ENCODE results near the gene NMUR2. TPM values are rescaled to one million over a fixed set of nuclear protein-coding genes. Genes with fewer than 3 reads are reported as not detected.
A peak's percentile ranks its signal among the peaks of the same experiment; 100 is the strongest.

NMUR2 gene, protein sequence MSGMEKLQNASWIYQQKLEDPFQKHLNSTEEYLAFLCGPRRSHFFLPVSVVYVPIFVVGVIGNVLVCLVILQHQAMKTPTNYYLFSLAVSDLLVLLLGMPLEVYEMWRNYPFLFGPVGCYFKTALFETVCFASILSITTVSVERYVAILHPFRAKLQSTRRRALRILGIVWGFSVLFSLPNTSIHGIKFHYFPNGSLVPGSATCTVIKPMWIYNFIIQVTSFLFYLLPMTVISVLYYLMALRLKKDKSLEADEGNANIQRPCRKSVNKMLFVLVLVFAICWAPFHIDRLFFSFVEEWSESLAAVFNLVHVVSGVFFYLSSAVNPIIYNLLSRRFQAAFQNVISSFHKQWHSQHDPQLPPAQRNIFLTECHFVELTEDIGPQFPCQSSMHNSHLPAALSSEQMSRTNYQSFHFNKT
- total RNA-seq (under 1 TPM in 1 of 2 donors, not detected in 1; 0.28 TPM), polyA plus RNA-seq (under 1 TPM; 0.01 to 0.49 TPM)
- long read RNA-seq, donor 1, partial matches to known transcripts = 0 of 1 reads
- long read RNA-seq, donor 1, other reads (novel, unspliced or antisense) = 0 of 1 reads
- long read RNA-seq, donor 2, partial matches to known transcripts = 0 of 1 reads
- long read RNA-seq, donor 2, other reads (novel, unspliced or antisense) = 0 of 1 reads
- long read RNA-seq, donor 3 = 0 reads
- long read RNA-seq, donor 4, partial matches to known transcripts = 0 of 1 reads
- long read RNA-seq, donor 4, other reads (novel, unspliced or antisense) = 0 of 1 reads
- long read RNA-seq, donor 5 = 0 reads

DNA sequence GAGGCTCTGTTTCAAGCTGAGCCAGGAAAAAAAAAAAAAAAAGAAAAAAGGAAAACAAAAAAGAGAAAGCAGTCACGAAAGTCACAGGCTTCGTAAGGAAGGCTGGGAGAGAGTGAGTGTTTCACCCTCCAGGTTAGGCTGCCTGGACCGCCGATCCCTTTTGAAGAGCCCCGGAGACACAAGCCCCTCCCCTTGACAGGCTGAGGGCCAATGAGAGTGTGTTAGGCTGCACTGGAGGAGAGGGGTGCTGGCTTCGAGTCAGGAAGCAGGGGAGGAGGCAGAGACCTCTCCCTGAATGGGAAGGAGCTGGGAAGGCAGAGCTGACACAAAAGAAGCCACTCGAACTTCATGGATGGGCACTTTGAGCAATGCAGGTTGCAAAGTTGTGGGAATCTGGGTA lies at the start of gene NMUR2:
TSS of gene NMUR2 (minus strand) at position 135 of the 400 bp plus-strand sequence. CDS start 166 bp downstream, outside the sequence.
- WGBS, 2 donors = 18 to 22% methylated on average over 7 of the region's 7 CpGs
- Histone ChIP-seq H3K9me3 (ENCODE audit: control insufficient read depth in 4 of 4, insufficient read depth in 3 of 4, low read length in 3 of 4) (no peaks in the 10 kb centered on the region), H3K9ac (ENCODE audit: insufficient read depth in 1 of 2, low read length in 2 of 2) (peak within 1 kb of the TSS in 1 of 2 donors; percentile 38), H3K4me1 (ENCODE audit: control insufficient read depth in 5 of 5, insufficient read depth in 5 of 5, low read length in 5 of 5) (peaks cover 0 to 15% (median 3%) of the 10 kb centered on the region in 5 donors), H3K27me3 (ENCODE audit: control insufficient read depth in 3 of 3, insufficient read depth in 3 of 3, low read length in 2 of 3) (no peaks in the 10 kb centered on the region), H3K27ac (ENCODE audit: low read depth in 1 of 2, low read length in 1 of 2) (no peak within 1 kb of the TSS), H3K4me3 (no peak within 1 kb of the TSS), H3K36me3 (ENCODE audit: control insufficient read depth in 4 of 4, insufficient read depth in 4 of 4, low read length in 4 of 4) (no peaks in the 10 kb centered on the region)
- peak; percentile 53 to 72 (median 55) for DNase-seq
- ATAC-seq (ENCODE audit: insufficient read depth, low FRiP score) = no peak
- TF ChIP-seq, protein P1, sequence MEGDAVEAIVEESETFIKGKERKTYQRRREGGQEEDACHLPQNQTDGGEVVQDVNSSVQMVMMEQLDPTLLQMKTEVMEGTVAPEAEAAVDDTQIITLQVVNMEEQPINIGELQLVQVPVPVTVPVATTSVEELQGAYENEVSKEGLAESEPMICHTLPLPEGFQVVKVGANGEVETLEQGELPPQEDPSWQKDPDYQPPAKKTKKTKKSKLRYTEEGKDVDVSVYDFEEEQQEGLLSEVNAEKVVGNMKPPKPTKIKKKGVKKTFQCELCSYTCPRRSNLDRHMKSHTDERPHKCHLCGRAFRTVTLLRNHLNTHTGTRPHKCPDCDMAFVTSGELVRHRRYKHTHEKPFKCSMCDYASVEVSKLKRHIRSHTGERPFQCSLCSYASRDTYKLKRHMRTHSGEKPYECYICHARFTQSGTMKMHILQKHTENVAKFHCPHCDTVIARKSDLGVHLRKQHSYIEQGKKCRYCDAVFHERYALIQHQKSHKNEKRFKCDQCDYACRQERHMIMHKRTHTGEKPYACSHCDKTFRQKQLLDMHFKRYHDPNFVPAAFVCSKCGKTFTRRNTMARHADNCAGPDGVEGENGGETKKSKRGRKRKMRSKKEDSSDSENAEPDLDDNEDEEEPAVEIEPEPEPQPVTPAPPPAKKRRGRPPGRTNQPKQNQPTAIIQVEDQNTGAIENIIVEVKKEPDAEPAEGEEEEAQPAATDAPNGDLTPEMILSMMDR (IDR thresholded peaks at IDR 0.05; ENCODE audit: control extremely low read depth, extremely low read depth) = no peak

DNA sequence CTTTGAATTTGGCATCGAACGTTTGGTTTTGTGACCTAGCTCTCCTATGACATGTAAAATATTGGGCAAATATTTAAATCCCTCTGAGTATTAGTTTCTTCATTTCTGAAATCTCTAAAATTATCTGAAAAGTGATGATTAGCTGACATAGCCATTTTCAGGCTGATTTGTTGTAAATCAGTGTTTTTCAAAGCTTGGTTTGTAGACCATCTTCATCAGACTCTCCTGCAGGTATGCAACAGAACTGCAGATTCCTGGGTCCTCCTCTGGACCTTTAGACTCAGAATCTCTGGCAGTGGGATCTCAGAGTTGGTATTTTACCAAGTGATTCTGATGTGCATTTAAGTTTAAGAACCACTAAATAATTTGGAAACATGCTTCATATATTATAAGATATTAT lies 38.9 kb upstream of the NMUR2 start:
- ATAC-seq (ENCODE audit: insufficient read depth, low FRiP score) (no peak), DNase-seq (no peak)
- Histone ChIP-seq H3K27me3 (ENCODE audit: control insufficient read depth in 3 of 3, insufficient read depth in 3 of 3, low read length in 2 of 3) (no peaks in the 10 kb centered on the region), H3K4me3 (no peak overlapping the region), H3K36me3 (ENCODE audit: control insufficient read depth in 4 of 4, insufficient read depth in 4 of 4, low read length in 4 of 4) (no peaks in the 10 kb centered on the region), H3K27ac (ENCODE audit: low read depth in 1 of 2, low read length in 1 of 2) (no peak overlapping the region), H3K9me3 (ENCODE audit: control insufficient read depth in 4 of 4, insufficient read depth in 3 of 4, low read length in 3 of 4) (no peaks in the 10 kb centered on the region), H3K4me1 (ENCODE audit: control insufficient read depth in 5 of 5, insufficient read depth in 5 of 5, low read length in 5 of 5) (no peaks in the 10 kb centered on the region), H3K9ac (ENCODE audit: insufficient read depth in 1 of 2, low read length in 2 of 2) (no peak overlapping the region)
- WGBS, 2 donors = 88% methylated on average over 2 of the region's 2 CpGs
- TF ChIP-seq, protein P1 (IDR thresholded peaks at IDR 0.05; ENCODE audit: control extremely low read depth, extremely low read depth) = no peak

DNA sequence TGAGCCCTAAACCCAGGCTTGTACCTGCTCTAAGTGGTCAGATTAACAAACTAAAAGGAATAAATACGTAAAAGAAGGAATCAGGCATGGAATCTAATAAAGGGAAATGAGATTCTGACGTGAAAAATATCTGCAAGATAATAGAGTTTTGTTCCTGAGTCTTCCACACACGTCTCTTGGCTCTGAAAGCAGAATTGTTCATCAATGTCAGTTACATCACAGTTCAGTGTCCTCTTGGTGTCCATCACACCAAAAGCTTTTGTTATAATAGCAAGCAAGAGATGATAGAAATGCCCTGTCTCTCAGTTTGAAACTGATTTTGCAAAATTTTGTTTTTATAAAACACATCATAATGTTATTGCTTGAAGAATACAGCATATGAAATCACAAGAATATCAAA lies 34.7 kb upstream of the NMUR2 start:
- 51 to 77% methylated on average over 3 of the region's 3 CpGs for WGBS, 2 donors
- Histone ChIP-seq H3K9me3 (ENCODE audit: control insufficient read depth in 4 of 4, insufficient read depth in 3 of 4, low read length in 3 of 4) (no peaks in the 10 kb centered on the region), H3K9ac (ENCODE audit: insufficient read depth in 1 of 2, low read length in 2 of 2) (no peak overlapping the region), H3K4me1 (ENCODE audit: control insufficient read depth in 5 of 5, insufficient read depth in 5 of 5, low read length in 5 of 5) (no peaks in the 10 kb centered on the region), H3K27ac (ENCODE audit: low read depth in 1 of 2, low read length in 1 of 2) (no peak overlapping the region), H3K4me3 (no peak overlapping the region), H3K27me3 (ENCODE audit: control insufficient read depth in 3 of 3, insufficient read depth in 3 of 3, low read length in 2 of 3) (no peaks in the 10 kb centered on the region), H3K36me3 (ENCODE audit: control insufficient read depth in 4 of 4, insufficient read depth in 4 of 4, low read length in 4 of 4) (no peaks in the 10 kb centered on the region)
- no peak for DNase-seq
- ATAC-seq (ENCODE audit: insufficient read depth, low FRiP score) = no peak
- TF ChIP-seq, protein P1 (IDR thresholded peaks at IDR 0.05; ENCODE audit: control extremely low read depth, extremely low read depth) = no peak

Measured in lung (tissue), 16 donors.